Caco-2 (cell line): ENCODE measurements around the gene MAN1C1. TPM values are rescaled to one million over a fixed set of nuclear protein-coding genes. Genes with fewer than 3 reads are reported as not detected.
A peak's percentile ranks its signal among the peaks of the same experiment; 100 is the strongest.

Source experiments
- BruUV-seq: library from RNA; stranded (reverse); fragments of 400-500 nt; replicated peaks from 2 replicates; lab custom pipeline; 2021; lab: Mats Ljungman, UMichigan
- CTCF ChIA-PET: fragments of 300-600 bp; sonication (Branson Sonifier 250); formaldehyde crosslinking; loops from one replicate; lab custom pipeline; 2022; ENCODE audit warnings: antibody characterized with exemption; lab: Charles Lee
- POLR2A ChIA-PET: fragments of 300-600 bp; sonication (Branson Sonifier 250); formaldehyde crosslinking; loops from one replicate; lab custom pipeline; 2022; ENCODE audit warnings: antibody characterized with exemption; lab: Charles Lee
- DNase-seq, 2 experiments: peaks; one replicate each; pipeline versions ENCODE4 v3.0.0 to v3.0.0-alpha.2; 2020 to 2022
- H3K27me3 ChIP-seq: replicated peaks from 2 replicates; pipeline ENCODE4 v1.6.0; 2011; ENCODE audit warnings: low read length; ENCODE audit not compliant: control insufficient read depth, insufficient read depth
- H3K36me3 ChIP-seq: 2 replicates; pipeline ENCODE4 v1.5.1; 2011; ENCODE audit warnings: low read length; ENCODE audit not compliant: control insufficient read depth, insufficient read depth
- H3K4me1 ChIP-seq: fragments of 250-450 bp; sonication (Bioruptor Pico); 2 replicates; pipeline ENCODE4 v1.5.1; 2020; ENCODE audit warnings: mild to moderate bottlenecking
- H3K4me3 ChIP-seq: 2 replicates; pipeline ENCODE4 v1.5.1; 2011; ENCODE audit warnings: low read depth, mild to moderate bottlenecking, control low read depth, low read length
- H3K9me3 ChIP-seq: fragments of 250-450 bp; sonication (Bioruptor Pico); 2 replicates; pipeline ENCODE4 v1.5.1; 2020; ENCODE audit warnings: mild to moderate bottlenecking, moderate library complexity
- H3K27ac Mint-ChIP-seq: one replicate; pipeline ENCODE4 v1.8.0; 2022; ENCODE audit warnings: mixed read lengths; ENCODE audit not compliant: unreplicated experiment
- H3K27me3 Mint-ChIP-seq: one replicate; pipeline ENCODE4 v1.8.0; 2022; ENCODE audit warnings: mixed read lengths; ENCODE audit not compliant: insufficient read depth, unreplicated experiment
- H3K36me3 Mint-ChIP-seq: one replicate; pipeline ENCODE4 v1.8.0; 2022; ENCODE audit warnings: mild to moderate bottlenecking, mixed read lengths; ENCODE audit not compliant: insufficient read depth, unreplicated experiment
- H3K4me1 Mint-ChIP-seq: one replicate; pipeline ENCODE4 v1.8.0; 2022; ENCODE audit warnings: low read depth, mixed read lengths; ENCODE audit not compliant: unreplicated experiment
- H3K4me3 Mint-ChIP-seq: one replicate; pipeline ENCODE4 v1.8.0; 2022; ENCODE audit warnings: mild to moderate bottlenecking, moderate library complexity, mixed read lengths; ENCODE audit not compliant: unreplicated experiment
- H3K9me3 Mint-ChIP-seq: one replicate; pipeline ENCODE4 v1.8.0; 2022; ENCODE audit warnings: mixed read lengths; ENCODE audit not compliant: unreplicated experiment
- intact Hi-C: fragments of 100-400 bp; cut with micrococcal nuclease; formaldehyde crosslinking; loops from one replicate; pipeline ENCODE4 v1.10.0; 2022; ENCODE audit not compliant: unreplicated experiment
- total RNA-seq: library from RNA; stranded (reverse); gene quantifications from 2 replicates; pipeline ENCODE4 v1.2.3, GENCODE V29; 2022
- TF ChIP-seq, protein P1 (sequence below), 2 experiments: fragments of 200-600 bp in 1 of 2; IDR thresholded peaks; 1 replicate in 1 of 2; 2 replicates in 1 of 2; pipeline versions ENCODE4 v1.5.1 to v1.8.0; 2011 to 2022; ENCODE audit warnings: antibody characterized with exemption in 1 of 2, control low read depth in 1 of 2, inconsistent platforms in 1 of 2, low read depth in 1 of 2, low read length in 1 of 2, mild to moderate bottlenecking in 1 of 2, moderate library complexity in 1 of 2; ENCODE audit not compliant: insufficient read depth in 1 of 2, severe bottlenecking in 1 of 2, unreplicated experiment in 1 of 2

MAN1C1 gene
- total RNA-seq, 1 experiment from 2014 or later = 2.7 TPM

DNA sequence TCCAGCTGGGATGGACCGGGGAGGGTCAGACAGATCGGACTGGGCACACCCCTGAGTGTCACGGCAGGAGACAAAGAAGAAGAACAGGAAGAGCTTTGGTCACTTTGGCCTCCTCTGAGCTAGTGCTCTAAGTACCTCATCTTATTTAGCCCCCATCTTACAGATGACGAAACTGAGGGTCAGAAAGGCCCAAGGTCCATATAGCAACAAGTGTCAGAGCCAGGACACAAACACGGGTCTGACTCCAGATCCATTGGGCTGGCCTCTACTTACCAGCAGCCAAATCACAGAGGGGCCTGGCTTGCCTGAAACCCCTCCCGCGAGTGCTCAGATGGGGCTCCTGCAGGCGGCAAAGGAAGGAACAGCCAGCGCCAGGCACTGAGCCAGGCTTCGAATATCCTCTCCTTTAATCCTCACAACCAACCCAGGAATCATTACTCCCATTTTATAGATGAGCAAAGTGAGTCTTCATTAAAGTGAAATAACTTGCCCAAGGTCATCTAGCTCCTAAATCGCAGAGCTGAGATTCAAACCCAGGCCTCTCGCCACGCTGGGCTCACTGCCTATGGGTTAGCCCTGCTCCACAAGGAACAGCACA is 157.7 kb downstream of the MAN1C1 start:
- Histone ChIP-seq H3K36me3 (no peaks in the 10 kb centered on the region), H3K27me3 (no peaks in the 10 kb centered on the region), H3K9me3 (no peaks in the 10 kb centered on the region), H3K4me3 (no peak overlapping the region), H3K4me1 (peaks cover 57% of the 10 kb centered on the region)
- ChIA-PET CTCF (interaction anchor here (0.6 kb wide), 1 partner anchor 461 kb away, joined by 4 read pairs; no protein-coding TSS in a partner anchor), POLR2A (interaction anchor here (0.9 kb wide), 1 partner anchor 21 kb away, joined by 3 read pairs; no protein-coding TSS in a partner anchor)
- Mint-ChIP-seq H3K36me3 (peaks cover 8% of the 10 kb centered on the region), H3K27ac (peak overlapping the region; percentile 73), H3K27me3 (no peaks in the 10 kb centered on the region), H3K9me3 (no peaks in the 10 kb centered on the region), H3K4me3 (peak overlapping the region; percentile 41), H3K4me1 (peaks cover 48% of the 10 kb centered on the region)
- intact Hi-C loops = no loop called here
- BruUV-seq = no TSS peak
- TF ChIP-seq, protein P1, sequence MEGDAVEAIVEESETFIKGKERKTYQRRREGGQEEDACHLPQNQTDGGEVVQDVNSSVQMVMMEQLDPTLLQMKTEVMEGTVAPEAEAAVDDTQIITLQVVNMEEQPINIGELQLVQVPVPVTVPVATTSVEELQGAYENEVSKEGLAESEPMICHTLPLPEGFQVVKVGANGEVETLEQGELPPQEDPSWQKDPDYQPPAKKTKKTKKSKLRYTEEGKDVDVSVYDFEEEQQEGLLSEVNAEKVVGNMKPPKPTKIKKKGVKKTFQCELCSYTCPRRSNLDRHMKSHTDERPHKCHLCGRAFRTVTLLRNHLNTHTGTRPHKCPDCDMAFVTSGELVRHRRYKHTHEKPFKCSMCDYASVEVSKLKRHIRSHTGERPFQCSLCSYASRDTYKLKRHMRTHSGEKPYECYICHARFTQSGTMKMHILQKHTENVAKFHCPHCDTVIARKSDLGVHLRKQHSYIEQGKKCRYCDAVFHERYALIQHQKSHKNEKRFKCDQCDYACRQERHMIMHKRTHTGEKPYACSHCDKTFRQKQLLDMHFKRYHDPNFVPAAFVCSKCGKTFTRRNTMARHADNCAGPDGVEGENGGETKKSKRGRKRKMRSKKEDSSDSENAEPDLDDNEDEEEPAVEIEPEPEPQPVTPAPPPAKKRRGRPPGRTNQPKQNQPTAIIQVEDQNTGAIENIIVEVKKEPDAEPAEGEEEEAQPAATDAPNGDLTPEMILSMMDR (IDR thresholded peaks at IDR 0.05; ENCODE audit: insufficient read depth in 1 of 2, low read depth in 1 of 2, low read length in 1 of 2, severe bottlenecking in 1 of 2, unreplicated experiment in 1 of 2) = no peak
- no peak for DNase-seq

DNA sequence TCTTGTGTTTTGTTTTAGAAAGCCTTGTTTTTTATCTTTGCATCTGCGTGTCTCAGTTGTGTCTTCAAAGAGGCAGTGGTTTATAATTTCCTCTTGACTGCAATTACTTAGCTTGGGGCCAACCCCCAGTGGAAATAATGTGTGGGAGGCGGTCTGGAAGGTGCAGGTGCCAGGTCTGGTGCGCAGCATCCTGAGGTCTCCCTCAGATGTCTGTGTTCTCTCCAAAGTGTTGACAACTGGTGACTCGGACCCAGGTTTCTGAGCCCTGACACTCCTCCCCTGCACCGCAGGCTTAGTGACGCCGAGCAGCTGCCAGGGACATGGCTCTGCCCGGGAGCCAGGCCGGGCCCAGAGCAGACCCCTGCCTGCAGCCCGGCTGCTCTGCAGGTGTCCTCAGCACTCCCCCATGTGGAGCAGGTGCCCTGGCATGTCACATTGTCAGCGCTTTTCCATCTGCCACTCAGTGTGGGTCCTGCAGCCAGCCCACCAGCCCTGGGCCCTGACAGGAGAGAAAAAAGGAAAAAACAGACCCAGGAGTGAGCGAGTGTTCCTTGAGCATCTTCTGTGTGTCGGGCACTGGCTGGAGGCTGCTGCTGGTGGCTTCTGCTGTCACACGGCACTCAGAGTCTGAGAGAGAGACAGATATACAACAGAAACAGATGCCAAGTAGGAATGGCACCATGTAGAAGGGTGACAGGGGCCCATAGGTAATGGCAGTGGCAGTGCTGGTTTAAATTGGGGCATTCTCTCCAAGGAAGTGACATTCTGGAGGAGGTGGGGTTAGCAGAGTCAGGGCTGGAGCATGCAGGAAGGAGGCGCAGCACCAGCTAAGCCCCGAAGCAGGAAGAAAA is 158.6 kb downstream of the MAN1C1 start:
- Mint-ChIP-seq H3K4me1 (peaks cover 46% of the 10 kb centered on the region), H3K9me3 (no peaks in the 10 kb centered on the region), H3K27ac (peak overlapping the region; percentile 73), H3K36me3 (peaks cover 8% of the 10 kb centered on the region), H3K4me3 (no peak overlapping the region), H3K27me3 (no peaks in the 10 kb centered on the region)
- no peak overlapping the region for H3K4me3 ChIP-seq
- ChIA-PET POLR2A (no interaction called here), CTCF (no interaction called here)
- TF ChIP-seq, protein P1 (IDR thresholded peaks at IDR 0.05; ENCODE audit: insufficient read depth in 1 of 2, low read depth in 1 of 2, low read length in 1 of 2, severe bottlenecking in 1 of 2, unreplicated experiment in 1 of 2) = no peak
- H3K36me3 ChIP-seq = no peaks in the 10 kb centered on the region
- no peaks in the 10 kb centered on the region for H3K27me3 ChIP-seq
- BruUV-seq = no TSS peak
- H3K9me3 ChIP-seq = no peaks in the 10 kb centered on the region
- no peak for DNase-seq
- H3K4me1 ChIP-seq = peaks cover 62% of the 10 kb centered on the region
- intact Hi-C loops = no loop called here

DNA sequence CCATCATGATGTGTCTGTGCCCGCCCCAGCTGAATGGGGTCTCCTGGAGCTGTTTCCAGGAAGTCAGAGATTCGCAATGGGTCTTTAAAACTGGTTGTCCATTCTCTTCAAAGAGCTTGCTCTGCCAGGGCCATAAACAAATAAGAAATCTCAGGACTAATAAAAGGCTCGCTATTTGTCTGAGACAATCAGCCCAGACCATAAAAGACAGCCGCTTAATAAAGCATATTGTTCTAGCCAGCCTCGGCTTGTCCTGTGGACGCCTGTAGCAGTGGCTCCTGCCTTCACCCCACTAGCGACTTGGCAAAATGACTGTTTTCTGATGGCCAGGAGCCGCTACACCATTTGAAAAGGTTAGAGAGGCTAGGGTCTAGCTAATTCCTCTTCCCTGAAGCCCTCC is 162.8 kb downstream of the MAN1C1 start:
- Histone ChIP-seq H3K4me1 (peaks cover 29% of the 10 kb centered on the region), H3K9me3 (no peaks in the 10 kb centered on the region), H3K4me3 (no peak overlapping the region), H3K27me3 (no peaks in the 10 kb centered on the region), H3K36me3 (no peaks in the 10 kb centered on the region)
- no TSS peak for BruUV-seq
- TF ChIP-seq, protein P1 (IDR thresholded peaks at IDR 0.05; ENCODE audit: insufficient read depth in 1 of 2, low read depth in 1 of 2, low read length in 1 of 2, severe bottlenecking in 1 of 2, unreplicated experiment in 1 of 2) = no peak
- H3K36me3 Mint-ChIP-seq = no peaks in the 10 kb centered on the region
- POLR2A ChIA-PET = no interaction called here
- no peak overlapping the region for H3K27ac Mint-ChIP-seq
- H3K4me3 Mint-ChIP-seq = no peak overlapping the region
- no peaks in the 10 kb centered on the region for H3K27me3 Mint-ChIP-seq
- no peaks in the 10 kb centered on the region for H3K9me3 Mint-ChIP-seq
- H3K4me1 Mint-ChIP-seq = peaks cover 9% of the 10 kb centered on the region
- CTCF ChIA-PET = no interaction called here
- no peak for DNase-seq
- intact Hi-C loops = no loop called here
